ENCODE results near the gene NIM1K. TPM values are rescaled to one million over a fixed set of nuclear protein-coding genes. Genes with fewer than 3 reads are reported as not detected.
"Not testable (repeated sequence)": the region's sequence is repeated elsewhere in the genome, so short reads cannot be mapped to it uniquely, and the experiment has no call there.

NIM1K gene
- total and polyA plus RNA-seq, 2 donors (not counting 3 experiments of a cell fraction or from before 2014, with no cell fraction given), result 0.04 to 0.49 TPM

- H3K36me3 ChIP-seq (ENCODE audit: control insufficient read depth in 2 of 2, extremely low read depth in 1 of 2, insufficient read depth in 2 of 2, low read length in 2 of 2), result no peaks in the 10 kb centered on the region
- no peak for FAIRE-seq
- no peaks in the 10 kb centered on the region for H3K9me1 ChIP-seq (replicated peaks; ENCODE audit: control insufficient read depth, extremely low read depth, insufficient read depth, low read length)
- ChIA-PET POLR2A (no interaction called here), CTCF (interaction anchor here (1.7 kb wide), 1 partner anchor 163 kb away, joined by 4 read pairs; the partner anchor contains the start of gene TMEM267)
- no peak overlapping the region for H2AFZ ChIP-seq (ENCODE audit: low read depth, low read length)
- no TSS peak for BruUV-seq (replicated peaks)
- no peak overlapping the region for H3K4me2 ChIP-seq (ENCODE audit: insufficient read depth, low read length)
- H3K27me3 ChIP-seq (ENCODE audit: control insufficient read depth in 2 of 2, insufficient read depth in 2 of 2, low read length in 2 of 2), result peaks cover 0 to 5% of the 10 kb centered on the region in 2 experiments
- H4K20me1 ChIP-seq (replicated peaks; ENCODE audit: control insufficient read depth, extremely low read depth, insufficient read depth, low read length), result no peaks in the 10 kb centered on the region
- H3K4me3 ChIP-seq (replicated peaks in 1 of 3; ENCODE audit: insufficient read depth in 1 of 3, low read depth in 1 of 3, low read length in 3 of 3), result no peak overlapping the region
- H3K27ac ChIP-seq (ENCODE audit: insufficient read depth, low read depth, low read length), result no peak overlapping the region
- no peak for TF ChIP-seq GATA2 (IDR thresholded peaks at IDR 0.05; ENCODE audit: insufficient read depth, insufficient read length, low read depth, low read length)
- no peak for TF ChIP-seq MAX (IDR thresholded peaks at IDR 0.05; ENCODE audit: insufficient read depth, insufficient read length)
- TF ChIP-seq CTCF (IDR thresholded peaks at IDR 0.05; ENCODE audit: extremely low read depth in 1 of 2, insufficient read depth in 1 of 2, low read depth in 1 of 2, low read length in 2 of 2), result no peak
- TF ChIP-seq FOS (IDR thresholded peaks at IDR 0.05; ENCODE audit: borderline replicate concordance, insufficient read depth, low read length), result no peak
- no peak for TF ChIP-seq EZH2 (IDR thresholded peaks at IDR 0.05; ENCODE audit: borderline replicate concordance, low read depth, low read length, severe bottlenecking)
- no peak for TF ChIP-seq POLR2A (IDR thresholded peaks at IDR 0.05; ENCODE audit: low read depth, low read length)
- TF ChIP-seq POLR2AphosphoS5 (IDR thresholded peaks at IDR 0.05; ENCODE audit: insufficient read depth, low read depth, low read length), result no peak
- TF ChIP-seq JUN (IDR thresholded peaks at IDR 0.05; ENCODE audit: borderline replicate concordance, insufficient read depth, insufficient read length, low read depth), result no peak
- no peak for TF ChIP-seq MYC (IDR thresholded peaks at IDR 0.05; ENCODE audit: low read depth, low read length)
- intact Hi-C loops (cut with micrococcal nuclease), result no loop called here
- H3K9me3 ChIP-seq (replicated peaks; ENCODE audit: control insufficient read depth, insufficient read depth, low read length), result no peaks in the 10 kb centered on the region
- no peaks in the 10 kb centered on the region for H3K79me2 ChIP-seq (ENCODE audit: control insufficient read depth, insufficient read depth, low read length)
- dilution Hi-C loops (cut with MboI; ENCODE audit: extremely low pct_ligation_motif_present, low sequenced_read_pairs), result no loop called here
- no peak overlapping the region for H3K9ac ChIP-seq (replicated peaks; ENCODE audit: extremely low read depth, insufficient read depth, low read length)
- no peaks in the 10 kb centered on the region for H3K4me1 ChIP-seq (ENCODE audit: control insufficient read depth, extremely low read depth, insufficient read depth, low read length)
- DNase-seq (ENCODE audit: low read depth, low spot score), result no peak
Measured at GRCh38 chr5:43320846-43321245, 128.8 kb downstream of the NIM1K start.

GRCh38 chr5:43323488-43323887 is 131.5 kb downstream of the NIM1K start:
- H3K36me3 ChIP-seq (ENCODE audit: control insufficient read depth in 2 of 2, extremely low read depth in 1 of 2, insufficient read depth in 2 of 2, low read length in 2 of 2); H3K9me1 ChIP-seq (replicated peaks; ENCODE audit: control insufficient read depth, extremely low read depth, insufficient read depth, low read length); H3K9ac ChIP-seq (replicated peaks; ENCODE audit: extremely low read depth, insufficient read depth, low read length); POLR2A ChIA-PET; H4K20me1 ChIP-seq (replicated peaks; ENCODE audit: control insufficient read depth, extremely low read depth, insufficient read depth, low read length); H3K4me1 ChIP-seq (ENCODE audit: control insufficient read depth, extremely low read depth, insufficient read depth, low read length); BruUV-seq (replicated peaks); DNase-seq (ENCODE audit: low read depth, low spot score); dilution Hi-C loops (cut with MboI; ENCODE audit: extremely low pct_ligation_motif_present, low sequenced_read_pairs); H3K27ac ChIP-seq (ENCODE audit: insufficient read depth, low read depth, low read length); CTCF ChIA-PET; H3K9me3 ChIP-seq (replicated peaks; ENCODE audit: control insufficient read depth, insufficient read depth, low read length); intact Hi-C loops (cut with micrococcal nuclease); H2AFZ ChIP-seq (ENCODE audit: low read depth, low read length); FAIRE-seq; H3K79me2 ChIP-seq (ENCODE audit: control insufficient read depth, insufficient read depth, low read length); H3K4me2 ChIP-seq (ENCODE audit: insufficient read depth, low read length); H3K4me3 ChIP-seq (replicated peaks in 1 of 3; ENCODE audit: insufficient read depth in 1 of 3, low read depth in 1 of 3, low read length in 3 of 3); H3K27me3 ChIP-seq (ENCODE audit: control insufficient read depth in 2 of 2, insufficient read depth in 2 of 2, low read length in 2 of 2): not testable (repeated sequence)

- H3K27me3 ChIP-seq (ENCODE audit: control insufficient read depth in 2 of 2, insufficient read depth in 2 of 2, low read length in 2 of 2); H4K20me1 ChIP-seq (replicated peaks; ENCODE audit: control insufficient read depth, extremely low read depth, insufficient read depth, low read length); H3K9me1 ChIP-seq (replicated peaks; ENCODE audit: control insufficient read depth, extremely low read depth, insufficient read depth, low read length); H3K79me2 ChIP-seq (ENCODE audit: control insufficient read depth, insufficient read depth, low read length); H3K9ac ChIP-seq (replicated peaks; ENCODE audit: extremely low read depth, insufficient read depth, low read length); BruUV-seq (replicated peaks); intact Hi-C loops (cut with micrococcal nuclease); H3K27ac ChIP-seq (ENCODE audit: insufficient read depth, low read depth, low read length); CTCF ChIA-PET; H3K36me3 ChIP-seq (ENCODE audit: control insufficient read depth in 2 of 2, extremely low read depth in 1 of 2, insufficient read depth in 2 of 2, low read length in 2 of 2); H2AFZ ChIP-seq (ENCODE audit: low read depth, low read length); H3K4me1 ChIP-seq (ENCODE audit: control insufficient read depth, extremely low read depth, insufficient read depth, low read length); POLR2A ChIA-PET; H3K4me3 ChIP-seq (replicated peaks in 1 of 3; ENCODE audit: insufficient read depth in 1 of 3, low read depth in 1 of 3, low read length in 3 of 3); H3K9me3 ChIP-seq (replicated peaks; ENCODE audit: control insufficient read depth, insufficient read depth, low read length); H3K4me2 ChIP-seq (ENCODE audit: insufficient read depth, low read length); dilution Hi-C loops (cut with MboI; ENCODE audit: extremely low pct_ligation_motif_present, low sequenced_read_pairs); FAIRE-seq; DNase-seq (ENCODE audit: low read depth, low spot score): not testable (repeated sequence)
Measured at GRCh38 chr5:43325624-43326023, 133.6 kb downstream of the NIM1K start.
